RPMI8226 (cell line): Measurements from ENCODE around the gene ELMOD1.
A peak's percentile ranks its signal among the peaks of the same experiment; 100 is the strongest.
"Not testable (repeated sequence)": the region's sequence is repeated elsewhere in the genome, so short reads cannot be mapped to it uniquely, and the experiment has no call there.

Source experiments
- DNase-seq: peaks from one replicate; pipeline ENCODE4 v3.0.0-alpha.2; 2015

The ELMOD1 gene

GRCh38 chr11:107590460-107591377, at the start of gene ELMOD1:
Gene ELMOD1, plus strand, starts transcription at chr11:107591147. Its CDS starts 27,043 bp downstream, at chr11:107618190.
- DNase-seq: peak; percentile 22

- DNase-seq: no peak
These were observed 45.8 kb upstream of the ELMOD1 start for GRCh38 chr11:107545101-107545514.

GRCh38 chr11:107547961-107548360, 43.0 kb upstream of the ELMOD1 start:
- no peak for DNase-seq

- DNase-seq: peak; percentile 64
These were observed 41.5 kb upstream of the ELMOD1 start for GRCh38 chr11:107549253-107549953.

- no peak for DNase-seq
These were observed 41.0 kb upstream of the ELMOD1 start for GRCh38 chr11:107549954-107550285.

- DNase-seq: no peak
These were observed 40.6 kb upstream of the ELMOD1 start for GRCh38 chr11:107550304-107550703.

GRCh38 chr11:107561688-107562087, 29.3 kb upstream of the ELMOD1 start:
- no peak for DNase-seq

GRCh38 chr11:107562647-107563208, 28.2 kb upstream of the ELMOD1 start:
- no peak for DNase-seq

GRCh38 chr11:107563702-107564101, 27.2 kb upstream of the ELMOD1 start:
- peak; percentile 70 for DNase-seq

- no peak for DNase-seq
These were observed 26.1 kb upstream of the ELMOD1 start for GRCh38 chr11:107564877-107565218.

GRCh38 chr11:107565219-107565937, 25.6 kb upstream of the ELMOD1 start, which contains the start of gene ALKBH8:
Gene ALKBH8, minus strand, starts transcription at chr11:107565735. Its CDS starts 4,842 bp downstream, at chr11:107560893.
- DNase-seq: peak; percentile 83

- not testable (repeated sequence) for DNase-seq
These were observed 24.9 kb upstream of the ELMOD1 start for GRCh38 chr11:107565955-107566501.

GRCh38 chr11:107566569-107566968, 24.4 kb upstream of the ELMOD1 start:
- no peak for DNase-seq

GRCh38 chr11:107567739-107568335, 23.1 kb upstream of the ELMOD1 start:
- DNase-seq: peak; percentile 19

- DNase-seq: no peak
These were observed 20.9 kb upstream of the ELMOD1 start for GRCh38 chr11:107570015-107570414.

- DNase-seq: no peak
These were observed 17.5 kb upstream of the ELMOD1 start for GRCh38 chr11:107573438-107573837.

GRCh38 chr11:107576497-107577345, 14.2 kb upstream of the ELMOD1 start:
- DNase-seq: peak; percentile 64

GRCh38 chr11:107577346-107577711, 13.6 kb upstream of the ELMOD1 start:
- DNase-seq: no peak

- DNase-seq: not testable (repeated sequence)
These were observed 11.8 kb upstream of the ELMOD1 start for GRCh38 chr11:107579169-107579568.

- DNase-seq: no peak
These were observed 9.8 kb upstream of the ELMOD1 start for GRCh38 chr11:107581147-107581546.

GRCh38 chr11:107583629-107584195, 7.2 kb upstream of the ELMOD1 start:
- DNase-seq: no peak
